Measurements from ENCODE around the gene HOXD3. TPM values are rescaled to one million over a fixed set of nuclear protein-coding genes. Genes with fewer than 3 reads are reported as not detected.

HOXD3 gene
- total and polyA plus RNA-seq, 12 donors = 2.0 to 41.3 (median 10.6) TPM

DNA sequence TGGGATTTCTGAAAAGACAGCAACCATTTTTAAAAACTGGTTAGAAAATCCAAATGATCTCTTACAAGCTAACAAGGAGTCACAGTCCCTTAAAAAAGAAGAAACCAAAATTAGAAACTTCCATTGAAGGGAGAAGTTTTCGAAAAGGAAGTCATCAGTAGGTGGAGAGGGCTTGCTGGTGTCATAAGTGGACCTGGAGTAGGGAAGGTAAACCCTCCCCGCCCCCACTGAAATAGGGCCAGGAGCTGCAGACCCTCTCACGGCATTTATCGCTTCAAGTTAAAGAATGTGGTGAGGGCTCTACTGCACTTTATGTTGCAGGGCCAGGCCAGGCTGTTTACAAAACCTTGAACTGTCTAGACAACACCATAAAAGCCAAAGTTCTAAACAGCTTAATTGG lies 47.2 kb upstream of the HOXD3 start:
- Histone ChIP-seq H3K27ac (no peak overlapping the region), H3K4me1 (replicated peaks in 1 of 2) (peaks cover 0 to 10% of the 10 kb centered on the region in 2 donors), H3K4me3 (no peak overlapping the region), H3K36me3 (replicated peaks in 1 of 2) (no peaks in the 10 kb centered on the region), H3K9me3 (replicated peaks in 1 of 3) (no peaks in the 10 kb centered on the region), H3K27me3 (peaks cover 96% of the 10 kb centered on the region)
- WGBS, 4 donors = 44 to 55% (median 48%) methylated on average over 4 of the region's 4 CpGs
- TF ChIP-seq, protein P1, sequence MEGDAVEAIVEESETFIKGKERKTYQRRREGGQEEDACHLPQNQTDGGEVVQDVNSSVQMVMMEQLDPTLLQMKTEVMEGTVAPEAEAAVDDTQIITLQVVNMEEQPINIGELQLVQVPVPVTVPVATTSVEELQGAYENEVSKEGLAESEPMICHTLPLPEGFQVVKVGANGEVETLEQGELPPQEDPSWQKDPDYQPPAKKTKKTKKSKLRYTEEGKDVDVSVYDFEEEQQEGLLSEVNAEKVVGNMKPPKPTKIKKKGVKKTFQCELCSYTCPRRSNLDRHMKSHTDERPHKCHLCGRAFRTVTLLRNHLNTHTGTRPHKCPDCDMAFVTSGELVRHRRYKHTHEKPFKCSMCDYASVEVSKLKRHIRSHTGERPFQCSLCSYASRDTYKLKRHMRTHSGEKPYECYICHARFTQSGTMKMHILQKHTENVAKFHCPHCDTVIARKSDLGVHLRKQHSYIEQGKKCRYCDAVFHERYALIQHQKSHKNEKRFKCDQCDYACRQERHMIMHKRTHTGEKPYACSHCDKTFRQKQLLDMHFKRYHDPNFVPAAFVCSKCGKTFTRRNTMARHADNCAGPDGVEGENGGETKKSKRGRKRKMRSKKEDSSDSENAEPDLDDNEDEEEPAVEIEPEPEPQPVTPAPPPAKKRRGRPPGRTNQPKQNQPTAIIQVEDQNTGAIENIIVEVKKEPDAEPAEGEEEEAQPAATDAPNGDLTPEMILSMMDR (IDR thresholded peaks at IDR 0.05) = no peak
- TF ChIP-seq POLR2A (IDR thresholded peaks at IDR 0.05) = no peak
- no peak for DNase-seq
- intact Hi-C loops (cut with DNase I) = no loop called here

- Histone ChIP-seq H3K9me3 (replicated peaks in 1 of 3) (no peaks in the 10 kb centered on the region), H3K27ac (no peak overlapping the region), H3K36me3 (replicated peaks in 1 of 2) (no peaks in the 10 kb centered on the region), H3K4me3 (no peak overlapping the region), H3K27me3 (peaks cover 96% of the 10 kb centered on the region), H3K4me1 (replicated peaks in 1 of 2) (peaks cover 0 to 10% of the 10 kb centered on the region in 2 donors)
- TF ChIP-seq, protein P1 (IDR thresholded peaks at IDR 0.05) = no peak
- TF ChIP-seq POLR2A (IDR thresholded peaks at IDR 0.05) = no peak
- no peak for DNase-seq
- 32 to 34% (median 33%) methylated on average over 7 of the region's 7 CpGs for WGBS, 4 donors
- intact Hi-C loops (cut with DNase I) = no loop called here
These were observed 46.4 kb upstream of the HOXD3 start for GRCh38 chr2:176110415-176111308.

GRCh38 chr2:176111309-176111663 lies 45.8 kb upstream of the HOXD3 start:
- Histone ChIP-seq H3K4me3 (no peak overlapping the region), H3K27ac (no peak overlapping the region), H3K27me3 (peaks cover 98% of the 10 kb centered on the region), H3K4me1 (replicated peaks in 1 of 2) (peaks cover 0 to 10% of the 10 kb centered on the region in 2 donors), H3K9me3 (replicated peaks in 1 of 3) (no peaks in the 10 kb centered on the region), H3K36me3 (replicated peaks in 1 of 2) (no peaks in the 10 kb centered on the region)
- DNase-seq = peak in 5 of 7 donors; percentile 46 to 66 (median 64)
- intact Hi-C loops (cut with DNase I) = no loop called here
- 8 to 13% (median 8%) methylated on average over 16 of the region's 16 CpGs for WGBS, 4 donors
- TF ChIP-seq, protein P1 (IDR thresholded peaks at IDR 0.05) = peak; percentile 28 to 58 (median 48)
- no peak for TF ChIP-seq POLR2A (IDR thresholded peaks at IDR 0.05)

DNA sequence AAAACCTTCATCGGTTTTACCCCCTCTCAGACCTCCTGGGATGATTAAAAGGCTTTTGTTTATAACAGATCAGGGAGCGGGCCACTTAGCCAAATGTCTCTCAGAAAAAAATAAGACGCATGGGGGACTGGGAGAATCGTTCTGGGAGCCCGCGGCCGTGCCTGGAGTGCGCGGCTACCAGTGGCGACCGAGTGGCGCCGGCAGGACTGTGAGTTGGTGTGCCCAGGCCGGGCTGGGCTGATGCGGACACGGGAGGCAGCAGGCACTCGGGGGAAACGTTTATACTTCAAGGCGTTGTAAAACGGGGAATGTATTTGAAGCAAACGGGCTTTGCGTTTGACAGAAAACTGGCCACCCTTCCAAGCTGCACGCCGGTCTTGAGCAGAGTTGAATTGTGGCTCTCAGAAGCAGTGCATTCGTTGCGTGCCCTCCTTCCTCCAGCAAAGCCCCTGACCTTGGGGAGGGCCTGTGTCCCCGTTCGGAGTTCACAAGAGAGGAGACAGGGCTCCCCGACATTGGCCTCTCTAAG lies 45.2 kb upstream of the HOXD3 start:
- TF ChIP-seq, protein P1 (IDR thresholded peaks at IDR 0.05) = no peak
- TF ChIP-seq POLR2A (IDR thresholded peaks at IDR 0.05) = no peak

More for the DNA sequence above, 45.2 kb upstream of the HOXD3 start:
- intact Hi-C loops (cut with DNase I) = no loop called here
- no peak overlapping the region for H3K27ac ChIP-seq
- peaks cover 98% of the 10 kb centered on the region for H3K27me3 ChIP-seq
- H3K4me3 ChIP-seq = no peak overlapping the region
- no peaks in the 10 kb centered on the region for H3K36me3 ChIP-seq (replicated peaks in 1 of 2)
- 23 to 42% (median 36%) methylated on average over 16 to 29 of the region's 29 CpGs for WGBS, 4 donors
- H3K9me3 ChIP-seq (replicated peaks in 1 of 3) = no peaks in the 10 kb centered on the region
- DNase-seq = no peak
- peaks cover 0 to 3% of the 10 kb centered on the region in 2 donors for H3K4me1 ChIP-seq (replicated peaks in 1 of 2)
